GM13977 (cell line): ENCODE results near the gene ADIPOR1.
"Not testable (repeated sequence)": the region's sequence is repeated elsewhere in the genome, so short reads cannot be mapped to it uniquely, and the experiment has no call there.

Source experiments
- DNase-seq: peaks from one replicate; pipeline ENCODE4 v3.0.0; 2012; ENCODE audit warnings: low spot score
- CTCF ChIP-seq: IDR thresholded peaks from 2 replicates; pipeline ENCODE4 v1.5.1; 2012; ENCODE audit warnings: mild to moderate bottlenecking, control low read depth; ENCODE audit not compliant: insufficient read depth; ENCODE audit errors: extremely low read depth, missing control alignments
- in situ Hi-C: fragments of 300-500 bp; cut with MboI; formaldehyde crosslinking; loops from one replicate; pipeline ENCODE4 v1.12.0; 2022; ENCODE audit warnings: low sequenced_read_pairs, low pct_unique_long_range_greater_than_20kb, mixed read lengths, inconsistent platforms; ENCODE audit not compliant: unreplicated experiment

Gene ADIPOR1

GRCh38 chr1:202940561-202940960 lies 17.6 kb downstream of the ADIPOR1 start:
- DNase-seq, result no peak
- in situ Hi-C loops, result no loop called here
- no peak for TF ChIP-seq CTCF

GRCh38 chr1:202938287-202938925 lies 19.7 kb downstream of the ADIPOR1 start:
- no peak for DNase-seq
- no peak for TF ChIP-seq CTCF
- in situ Hi-C loops, result no loop called here

GRCh38 chr1:202936409-202936808 lies 21.7 kb downstream of the ADIPOR1 start:
- DNase-seq, in situ Hi-C loops: not testable (repeated sequence)

GRCh38 chr1:202935844-202936243 lies 22.3 kb downstream of the ADIPOR1 start:
- in situ Hi-C loops, result no loop called here
- TF ChIP-seq CTCF, result no peak
- no peak for DNase-seq

- no peak for DNase-seq
- TF ChIP-seq CTCF, result no peak
- in situ Hi-C loops, result no loop called here
Measured at GRCh38 chr1:202934755-202935154, 23.4 kb downstream of the ADIPOR1 start.

- in situ Hi-C loops, result no loop called here
- no peak for TF ChIP-seq CTCF
- DNase-seq, result no peak
Measured at GRCh38 chr1:202932476-202932875, 25.6 kb downstream of the ADIPOR1 start.

- in situ Hi-C loops, result loop anchor here (10.0 kb wide), 1 partner anchor 62 kb away; no protein-coding TSS in a partner anchor
- peak; percentile 47 for TF ChIP-seq CTCF
- DNase-seq, result peak; percentile 96
Measured at GRCh38 chr1:202926581-202927491, 31.3 kb downstream of the ADIPOR1 start, which contains the start of gene KLHL12. Gene KLHL12, minus strand, starts transcription at chr1:202927234. Its CDS starts 2,072 bp downstream, at chr1:202925162.
